ENCODE measurements around the gene AQP9.
"Not testable (repeated sequence)": the region's sequence is repeated elsewhere in the genome, so short reads cannot be mapped to it uniquely, and the experiment has no call there.

Gene AQP9, protein sequence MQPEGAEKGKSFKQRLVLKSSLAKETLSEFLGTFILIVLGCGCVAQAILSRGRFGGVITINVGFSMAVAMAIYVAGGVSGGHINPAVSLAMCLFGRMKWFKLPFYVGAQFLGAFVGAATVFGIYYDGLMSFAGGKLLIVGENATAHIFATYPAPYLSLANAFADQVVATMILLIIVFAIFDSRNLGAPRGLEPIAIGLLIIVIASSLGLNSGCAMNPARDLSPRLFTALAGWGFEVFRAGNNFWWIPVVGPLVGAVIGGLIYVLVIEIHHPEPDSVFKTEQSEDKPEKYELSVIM

GRCh38 chr15:58138106-58138505 lies at the start of gene AQP9:
Gene AQP9, plus strand, starts transcription at chr15:58138381. Its CDS starts 185 bp downstream, at chr15:58138566.
- in situ Hi-C loops (cut with MboI; ENCODE audit: low sequenced_read_pairs), result no loop called here

DNA sequence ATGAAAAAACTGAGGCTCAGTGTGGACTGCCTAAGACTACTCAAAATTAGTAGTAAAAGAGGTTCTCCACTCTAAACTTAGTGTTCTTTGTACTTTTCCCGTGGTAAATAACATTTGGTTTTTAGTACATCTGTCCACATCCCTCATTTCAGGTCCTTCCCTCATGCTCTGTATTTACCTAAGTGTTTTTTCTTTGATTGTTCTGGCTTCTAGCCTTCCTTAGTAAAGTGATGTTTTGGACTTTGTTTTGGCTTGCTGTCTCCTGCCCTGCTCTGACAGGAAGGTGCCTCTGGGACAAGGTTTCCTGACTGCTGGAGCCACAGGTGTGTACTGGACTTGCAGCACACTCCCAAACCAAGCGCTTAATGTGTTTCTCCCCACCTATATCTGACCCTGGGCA lies 42.8 kb upstream of the AQP9 start:
- in situ Hi-C loops (cut with MboI; ENCODE audit: low sequenced_read_pairs), result no loop called here

- in situ Hi-C loops (cut with MboI; ENCODE audit: low sequenced_read_pairs), result no loop called here
These were observed 41.6 kb upstream of the AQP9 start for GRCh38 chr15:58096529-58097084.

DNA sequence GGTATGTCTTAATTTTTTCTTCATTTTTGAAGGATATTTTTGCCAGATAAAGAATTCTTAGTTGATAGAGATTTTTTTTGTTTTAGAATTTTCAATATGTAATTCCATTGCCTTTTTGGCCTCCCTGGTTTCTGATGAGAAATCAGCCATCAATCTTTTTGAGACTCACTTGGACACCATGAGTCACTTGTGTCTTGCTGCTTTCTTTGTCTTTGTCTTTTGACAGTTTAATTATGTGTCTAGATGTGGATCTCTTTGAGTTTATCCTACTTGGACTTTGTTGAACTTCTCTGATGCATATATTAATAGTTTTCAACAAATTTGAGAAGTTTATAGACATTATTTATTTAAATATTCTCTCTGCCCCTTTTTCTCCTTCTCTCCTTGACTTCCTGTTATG lies 34.7 kb upstream of the AQP9 start:
- in situ Hi-C loops (cut with MboI; ENCODE audit: low sequenced_read_pairs), result no loop called here

GRCh38 chr15:58108117-58108516 lies 30.1 kb upstream of the AQP9 start:
- in situ Hi-C loops (cut with MboI; ENCODE audit: low sequenced_read_pairs), result no loop called here

GRCh38 chr15:58109419-58109818 lies 28.8 kb upstream of the AQP9 start:
- in situ Hi-C loops (cut with MboI; ENCODE audit: low sequenced_read_pairs), result no loop called here

DNA sequence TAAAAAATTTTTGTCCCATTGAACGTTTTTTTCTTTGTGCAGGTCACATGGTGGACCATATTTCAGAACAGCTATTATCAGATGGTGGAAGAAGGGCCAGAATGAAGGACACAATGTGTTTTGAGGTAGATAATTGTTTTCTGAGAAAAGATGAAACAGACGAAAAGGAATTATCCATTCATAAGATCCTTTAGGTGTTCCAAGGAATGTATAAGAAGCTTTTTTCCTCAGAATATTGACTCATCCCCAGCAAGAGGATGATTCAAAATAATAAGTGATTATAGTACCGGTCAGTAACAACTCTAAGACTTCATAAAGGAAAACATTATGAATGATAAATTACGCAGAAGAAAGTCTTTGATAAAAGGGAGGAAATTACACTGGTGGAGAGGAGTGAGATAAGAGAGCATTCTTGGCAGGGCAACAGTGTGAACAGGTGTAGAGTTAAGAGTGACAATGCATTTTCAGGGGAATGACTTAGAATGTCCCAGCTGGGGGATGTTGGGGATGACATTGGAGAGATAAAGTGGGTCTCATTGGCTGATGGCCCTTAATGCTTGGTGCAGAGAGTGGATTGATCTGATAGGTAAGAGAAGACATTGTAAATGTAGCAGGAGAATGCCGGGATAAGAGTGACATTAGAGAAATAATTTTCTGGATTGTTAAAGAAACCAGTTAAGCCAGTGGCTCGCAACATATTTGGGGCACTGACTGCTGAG lies 27.0 kb upstream of the AQP9 start:
- in situ Hi-C loops (cut with MboI; ENCODE audit: low sequenced_read_pairs), result no loop called here

DNA sequence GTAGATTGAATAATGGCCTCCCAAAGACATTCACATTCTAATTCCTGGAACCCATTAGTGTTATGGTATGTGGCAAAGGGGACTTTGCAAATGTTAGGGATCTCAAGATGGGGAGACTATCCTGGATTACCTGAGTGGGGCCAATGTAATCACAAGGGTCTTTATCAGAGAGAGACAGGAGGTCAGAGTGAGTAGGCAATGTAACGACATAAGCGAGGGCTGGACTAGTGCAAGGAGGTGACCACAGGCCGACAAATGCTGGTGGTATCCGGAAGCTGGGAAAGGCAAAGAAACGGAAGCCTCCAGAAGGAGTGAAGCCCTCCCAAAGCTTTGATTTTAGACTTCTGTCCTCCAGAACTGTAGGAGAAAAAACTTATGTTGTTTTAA lies 26.5 kb upstream of the AQP9 start:
- in situ Hi-C loops (cut with MboI; ENCODE audit: low sequenced_read_pairs), result no loop called here

DNA sequence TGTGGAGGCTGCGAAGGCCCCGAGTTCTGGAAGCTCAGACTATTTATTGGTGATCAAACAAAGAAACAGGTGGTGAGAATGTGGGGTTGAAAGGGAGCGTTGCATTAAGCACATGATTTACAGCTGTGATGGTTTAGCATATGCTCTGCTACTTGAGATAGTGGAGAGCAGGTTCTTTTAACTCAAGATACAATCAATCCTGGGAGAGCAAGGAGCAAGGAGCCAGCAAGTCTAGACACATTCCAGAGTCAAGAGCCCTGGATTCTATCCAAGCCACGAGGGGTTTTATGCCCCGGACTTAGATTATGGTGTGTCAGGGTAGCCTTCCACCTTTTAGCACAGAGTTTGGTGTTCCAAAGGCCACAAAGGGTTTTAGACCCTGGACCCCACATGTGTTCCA lies 24.8 kb upstream of the AQP9 start:
- in situ Hi-C loops (cut with MboI; ENCODE audit: low sequenced_read_pairs), result not testable (repeated sequence)

GRCh38 chr15:58114388-58114787 lies 23.8 kb upstream of the AQP9 start:
- in situ Hi-C loops (cut with MboI; ENCODE audit: low sequenced_read_pairs), result no loop called here

- in situ Hi-C loops (cut with MboI; ENCODE audit: low sequenced_read_pairs), result no loop called here
These were observed 23.4 kb upstream of the AQP9 start for GRCh38 chr15:58114812-58115211.

DNA sequence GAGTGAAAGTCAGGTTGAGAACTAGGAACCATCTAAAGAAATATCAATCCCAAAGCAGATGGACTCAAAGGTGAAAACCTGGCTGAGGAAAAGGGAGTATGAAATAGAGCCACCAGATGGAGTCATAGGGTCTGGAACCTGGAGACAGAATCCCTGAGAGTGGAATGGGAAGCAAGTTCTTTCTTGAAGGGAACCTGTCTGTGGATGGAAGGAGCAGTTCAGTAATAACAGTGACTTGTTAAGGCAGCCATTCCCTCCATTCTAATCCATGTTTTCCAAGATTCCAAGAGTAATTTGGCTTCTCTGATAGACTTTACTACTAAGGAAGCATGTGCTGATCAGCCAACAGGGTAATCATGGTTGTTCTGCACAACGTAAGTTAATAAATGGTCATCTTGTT lies 22.5 kb upstream of the AQP9 start:
- in situ Hi-C loops (cut with MboI; ENCODE audit: low sequenced_read_pairs), result no loop called here

DNA sequence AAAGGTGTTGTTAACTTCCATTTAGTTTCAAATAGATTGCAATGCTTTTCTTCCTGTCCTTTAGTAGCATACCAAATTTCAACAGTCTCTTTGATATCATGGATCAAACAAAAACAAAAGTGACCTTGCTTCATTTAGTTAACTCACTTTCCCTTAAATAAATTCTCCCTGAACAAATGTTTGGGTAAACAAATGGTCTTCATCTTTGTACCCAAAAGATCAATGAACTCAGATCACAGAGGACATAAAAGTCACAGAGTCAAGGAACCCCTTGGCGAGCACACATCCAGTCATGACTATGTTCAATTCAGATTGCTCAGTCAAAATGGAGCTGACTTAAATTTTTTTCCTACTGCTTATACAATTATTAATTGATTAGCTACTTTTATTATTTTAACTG lies 20.6 kb upstream of the AQP9 start:
- in situ Hi-C loops (cut with MboI; ENCODE audit: low sequenced_read_pairs), result no loop called here

GRCh38 chr15:58118272-58118671 lies 19.9 kb upstream of the AQP9 start:
- in situ Hi-C loops (cut with MboI; ENCODE audit: low sequenced_read_pairs), result no loop called here

DNA sequence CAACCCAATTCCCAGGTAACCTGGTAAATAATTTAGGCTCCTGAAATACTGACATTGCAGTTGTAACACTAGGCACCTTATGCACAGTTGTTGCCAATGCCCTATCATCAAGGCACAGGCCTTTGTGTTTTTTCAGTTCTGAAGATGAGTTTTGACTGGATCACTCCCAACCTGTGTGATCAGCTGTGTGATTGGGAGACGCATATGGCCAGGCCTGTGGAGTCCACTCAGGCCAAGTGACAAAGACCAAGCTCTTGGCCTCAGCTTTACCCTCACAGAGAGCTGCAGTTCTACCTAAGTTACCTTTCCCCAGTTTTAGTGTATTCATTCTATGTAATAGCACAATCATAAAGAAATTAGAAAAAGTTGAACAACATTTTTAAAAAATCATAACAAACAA lies 19.2 kb upstream of the AQP9 start:
- in situ Hi-C loops (cut with MboI; ENCODE audit: low sequenced_read_pairs), result no loop called here

GRCh38 chr15:58124585-58124984 lies 13.6 kb upstream of the AQP9 start:
- in situ Hi-C loops (cut with MboI; ENCODE audit: low sequenced_read_pairs), result no loop called here

DNA sequence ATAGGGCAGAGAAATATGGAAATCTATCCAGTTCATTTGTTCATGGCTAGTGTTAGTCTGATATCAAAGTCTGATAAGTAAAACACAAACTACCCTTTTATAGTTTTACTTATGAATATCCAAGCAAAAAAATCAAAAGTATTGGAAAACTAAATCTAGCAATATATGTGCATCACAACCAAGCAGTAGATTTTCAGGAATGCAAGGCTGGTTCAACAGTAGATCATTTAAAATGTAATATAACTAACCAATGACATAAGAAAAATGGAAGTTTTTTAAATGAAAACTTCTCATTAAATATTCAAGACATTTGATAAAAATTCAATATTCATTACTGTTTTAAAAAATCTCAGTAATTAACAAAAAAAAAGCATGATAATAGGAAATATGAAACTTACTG lies 12.8 kb upstream of the AQP9 start:
- in situ Hi-C loops (cut with MboI; ENCODE audit: low sequenced_read_pairs), result no loop called here

GRCh38 chr15:58134886-58135285 lies 3.3 kb upstream of the AQP9 start:
- in situ Hi-C loops (cut with MboI; ENCODE audit: low sequenced_read_pairs), result no loop called here

GRCh38 chr15:58135511-58136174 lies 2.5 kb upstream of the AQP9 start:
- in situ Hi-C loops (cut with MboI; ENCODE audit: low sequenced_read_pairs), result no loop called here

- in situ Hi-C loops (cut with MboI; ENCODE audit: low sequenced_read_pairs), result no loop called here
These were observed 1.4 kb upstream of the AQP9 start for GRCh38 chr15:58136731-58137130.

GRCh38 chr15:58137686-58138085 lies 495 bp upstream of the AQP9 start:
- in situ Hi-C loops (cut with MboI; ENCODE audit: low sequenced_read_pairs), result no loop called here

Data from HL-60/S4 (cell line).